Liver (tissue), 9 donors: ENCODE results near the gene KMT2E. TPM values are rescaled to one million over a fixed set of nuclear protein-coding genes. Genes with fewer than 3 reads are reported as not detected.

ENCODE experiments used
- DNase-seq: peaks from one replicate; pipeline ENCODE4 v3.0.0-alpha.2; 2017; ENCODE audit warnings: low spot score
- H3K27ac ChIP-seq, 2 donors: one replicate each; pipeline ENCODE4 v1.7.0; 2013; ENCODE audit warnings: inconsistent platforms in 2 of 2, low read length in 2 of 2, control low read depth in 1 of 2, low read depth in 1 of 2, mild to moderate bottlenecking in 1 of 2
- H3K27me3 ChIP-seq, 4 donors: one replicate each; pipeline versions ENCODE4 v1.6.1 to v1.7.0; 2013; ENCODE audit warnings: low read length in 3 of 4, inconsistent platforms in 1 of 4, mild to moderate bottlenecking in 1 of 4, moderate library complexity in 1 of 4; ENCODE audit not compliant: control insufficient read depth in 4 of 4, insufficient read depth in 4 of 4
- H3K36me3 ChIP-seq, 4 donors: one replicate each; pipeline versions ENCODE4 v1.6.1 to v1.7.0; 2013; ENCODE audit warnings: low read length in 3 of 4, mild to moderate bottlenecking in 3 of 4, low read depth in 1 of 4, moderate library complexity in 1 of 4; ENCODE audit not compliant: control insufficient read depth in 4 of 4, insufficient read depth in 3 of 4
- H3K4me1 ChIP-seq, 4 donors: one replicate each; pipeline versions ENCODE4 v1.6.1 to v1.7.0; 2013; ENCODE audit warnings: low read length in 3 of 4, mild to moderate bottlenecking in 3 of 4, moderate library complexity in 1 of 4; ENCODE audit not compliant: control insufficient read depth in 4 of 4, insufficient read depth in 4 of 4
- H3K4me3 ChIP-seq, 3 donors: one replicate each; pipeline versions ENCODE4 v1.6.1 to v1.7.0; 2013; ENCODE audit warnings: low read length in 3 of 3, control low read depth in 1 of 3, low read depth in 1 of 3, mild to moderate bottlenecking in 1 of 3
- H3K9ac ChIP-seq, 2 donors: one replicate each; pipeline ENCODE4 v1.7.0; 2013; ENCODE audit warnings: low read length in 2 of 2, mild to moderate bottlenecking in 2 of 2, moderate library complexity in 2 of 2, control low read depth in 1 of 2, low read depth in 1 of 2
- H3K9me3 ChIP-seq, 4 donors: one replicate each; pipeline versions ENCODE4 v1.6.1 to v1.7.0; 2013; ENCODE audit warnings: low read length in 3 of 4; ENCODE audit not compliant: control insufficient read depth in 4 of 4
- EGR1 ChIP-seq, 2 donors: IDR thresholded peaks; 2 replicates each; pipeline ENCODE4 v1.6.1; 2016 to 2018; ENCODE audit warnings: antibody characterized with exemption in 2 of 2, low read depth in 2 of 2
- FOXA1 ChIP-seq: IDR thresholded peaks from 2 replicates; pipeline ENCODE4 v1.6.1; 2016; ENCODE audit warnings: antibody characterized with exemption
- FOXA2 ChIP-seq: IDR thresholded peaks from 2 replicates; pipeline ENCODE4 v1.6.1; 2016; ENCODE audit warnings: antibody characterized with exemption
- GABPA ChIP-seq, 2 donors: IDR thresholded peaks in 1 of 2; conservative IDR thresholded peaks in 1 of 2; 2 replicates each; pipeline ENCODE4 v1.6.1; 2016; ENCODE audit warnings: antibody characterized with exemption in 2 of 2, mild to moderate bottlenecking in 1 of 2, moderate library complexity in 1 of 2
- HNF4A ChIP-seq, 2 donors: conservative IDR thresholded peaks; 2 replicates each; pipeline ENCODE4 v1.6.1; 2016; ENCODE audit warnings: antibody characterized with exemption in 2 of 2, mild to moderate bottlenecking in 2 of 2
- HNF4G ChIP-seq: IDR thresholded peaks from 2 replicates; pipeline ENCODE4 v1.6.1; 2016; ENCODE audit warnings: antibody characterized with exemption
- JUND ChIP-seq, 2 donors: IDR thresholded peaks; 2 replicates each; pipeline ENCODE4 v1.6.1; 2016; ENCODE audit warnings: antibody characterized with exemption in 2 of 2
- NR2F2 ChIP-seq: IDR thresholded peaks from 2 replicates; pipeline ENCODE4 v1.6.1; 2016; ENCODE audit warnings: antibody characterized with exemption
- RAD21 ChIP-seq, 2 donors: IDR thresholded peaks; 2 replicates each; pipeline ENCODE4 v1.6.1; 2016; ENCODE audit warnings: antibody characterized with exemption in 2 of 2, mild to moderate bottlenecking in 2 of 2
- RXRA ChIP-seq, 2 donors: IDR thresholded peaks; 2 replicates each; pipeline ENCODE4 v1.6.1; 2017 to 2018; ENCODE audit warnings: antibody characterized with exemption in 2 of 2, mild to moderate bottlenecking in 1 of 2
- SP1 ChIP-seq: IDR thresholded peaks from 2 replicates; pipeline ENCODE4 v1.6.1; 2018; ENCODE audit warnings: antibody characterized with exemption, mild to moderate bottlenecking
- TAF1 ChIP-seq: conservative IDR thresholded peaks from 2 replicates; pipeline ENCODE4 v1.6.1; 2016; ENCODE audit warnings: antibody characterized with exemption, mild to moderate bottlenecking
- YY1 ChIP-seq: IDR thresholded peaks from 2 replicates; pipeline ENCODE4 v1.6.1; 2016; ENCODE audit warnings: antibody characterized with exemption, mild to moderate bottlenecking
- WGBS: extraction: QIAGEN DNeasy Blood & Tissue Kit; methylation state at CpG from one replicate; pipeline ENCODE4 v1.1.7; 2013; 5-methylcytosine and 5-hydroxymethylcytosine counted together
- polyA plus RNA-seq, 2 donors: library from polyadenylated mRNA; stranded (reverse) in 1 of 2; unstranded in 1 of 2; fragments of 200-250 nt in 1 of 2; fragments of >200 nt in 1 of 2; fragmentation: Nextera tagmentation in 1 of 2; extraction: Ambion mirVana in 1 of 2; gene quantifications; one replicate each; pipeline versions ENCODE4 v1.2.1 to v1.2.3, GENCODE V29; 2013 to 2015
- total RNA-seq, 2 donors: library from RNA; depleted of rRNA; stranded (reverse); fragments of >200 nt; gene quantifications; one replicate each; pipeline ENCODE4 v1.2.3, GENCODE V29; 2014
- TF ChIP-seq, protein P1 (sequence below): IDR thresholded peaks from 2 replicates; pipeline ENCODE4 v1.6.1; 2016; ENCODE audit warnings: antibody characterized with exemption
- TF ChIP-seq, protein P2 (sequence below): fragments of 150-350 bp; IDR thresholded peaks from 2 replicates; pipeline ENCODE4 v1.5.1; 2017; ENCODE audit warnings: improper control_type of control experiment, low read depth, low read length; ENCODE audit not compliant: missing input control
- TF ChIP-seq, protein P3 (sequence below): IDR thresholded peaks from 2 replicates; pipeline ENCODE4 v1.6.1; 2016; ENCODE audit warnings: antibody characterized with exemption
- TF ChIP-seq, protein P4 (sequence below): IDR thresholded peaks from 2 replicates; pipeline ENCODE4 v1.6.1; 2016; ENCODE audit warnings: antibody characterized with exemption
- donor health status: healthy.
- donor health status: healthy.
- donor health status: healthy.
- donor health status: healthy.
- donor health status: healthy.

KMT2E gene
- total and polyA plus RNA-seq, 4 donors: 7.1 to 55.6 (median 42.4) TPM

DNA sequence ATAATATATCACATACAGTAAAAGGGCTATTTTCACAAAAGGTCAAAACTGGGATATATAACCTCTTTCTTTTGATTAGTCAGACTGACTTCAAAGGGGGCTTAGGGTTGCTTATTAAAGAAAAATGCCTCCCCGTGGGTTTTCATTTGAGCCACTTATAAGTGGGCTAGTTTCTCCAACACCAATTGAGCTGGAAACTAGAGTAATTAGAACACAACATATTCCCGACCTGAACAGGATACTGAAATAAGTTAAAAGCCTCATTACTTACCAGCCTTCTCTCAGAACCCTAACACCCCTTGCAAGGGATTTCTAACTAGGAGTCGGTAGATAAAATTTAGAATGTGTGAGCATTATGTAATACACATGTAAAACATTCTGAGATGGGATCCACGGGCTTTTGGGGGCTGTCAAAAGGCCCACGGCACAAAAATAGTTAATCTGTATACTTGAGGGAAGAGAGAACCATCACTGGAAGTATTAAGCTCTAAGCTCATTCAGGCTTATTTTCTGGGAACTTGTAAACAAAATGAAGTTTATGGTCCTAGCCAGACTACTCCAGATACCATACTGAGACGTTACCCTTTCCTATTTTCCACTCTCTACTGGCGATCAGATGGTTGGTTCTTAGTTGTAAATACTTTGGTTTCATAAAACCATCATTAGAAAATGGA, 29.3 kb upstream of the KMT2E start:
- Histone ChIP-seq H3K27ac (peak overlapping the region; percentile 92 to 97), H3K4me1 (peaks cover 10 to 41% (median 25%) of the 10 kb centered on the region in 4 donors), H3K9ac (peak overlapping the region; percentile 84 to 94), H3K4me3 (peak overlapping the region; percentile 49 to 88 (median 65)), H3K9me3 (no peaks in the 10 kb centered on the region), H3K36me3 (no peaks in the 10 kb centered on the region), H3K27me3 (no peaks in the 10 kb centered on the region)
- no peak for DNase-seq
- 43% methylated on average over 7 of the region's 7 CpGs for WGBS
- TF ChIP-seq SP1 (no peak), RAD21 (IDR thresholded peaks at IDR 0.05) (no peak), FOXA2 (no peak), JUND (IDR thresholded peaks at IDR 0.05) (no peak), HNF4G (no peak), RXRA (IDR thresholded peaks at IDR 0.05) (no peak), TAF1 (no peak), YY1 (no peak), NR2F2 (no peak), HNF4A (conservative IDR thresholded peaks at IDR 0.05) (no peak), EGR1 (IDR thresholded peaks at IDR 0.05; ENCODE audit: low read depth in 2 of 2) (no peak)
- TF ChIP-seq, protein P1, sequence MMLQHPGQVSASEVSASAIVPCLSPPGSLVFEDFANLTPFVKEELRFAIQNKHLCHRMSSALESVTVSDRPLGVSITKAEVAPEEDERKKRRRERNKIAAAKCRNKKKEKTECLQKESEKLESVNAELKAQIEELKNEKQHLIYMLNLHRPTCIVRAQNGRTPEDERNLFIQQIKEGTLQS: no peak
- TF ChIP-seq, protein P2, sequence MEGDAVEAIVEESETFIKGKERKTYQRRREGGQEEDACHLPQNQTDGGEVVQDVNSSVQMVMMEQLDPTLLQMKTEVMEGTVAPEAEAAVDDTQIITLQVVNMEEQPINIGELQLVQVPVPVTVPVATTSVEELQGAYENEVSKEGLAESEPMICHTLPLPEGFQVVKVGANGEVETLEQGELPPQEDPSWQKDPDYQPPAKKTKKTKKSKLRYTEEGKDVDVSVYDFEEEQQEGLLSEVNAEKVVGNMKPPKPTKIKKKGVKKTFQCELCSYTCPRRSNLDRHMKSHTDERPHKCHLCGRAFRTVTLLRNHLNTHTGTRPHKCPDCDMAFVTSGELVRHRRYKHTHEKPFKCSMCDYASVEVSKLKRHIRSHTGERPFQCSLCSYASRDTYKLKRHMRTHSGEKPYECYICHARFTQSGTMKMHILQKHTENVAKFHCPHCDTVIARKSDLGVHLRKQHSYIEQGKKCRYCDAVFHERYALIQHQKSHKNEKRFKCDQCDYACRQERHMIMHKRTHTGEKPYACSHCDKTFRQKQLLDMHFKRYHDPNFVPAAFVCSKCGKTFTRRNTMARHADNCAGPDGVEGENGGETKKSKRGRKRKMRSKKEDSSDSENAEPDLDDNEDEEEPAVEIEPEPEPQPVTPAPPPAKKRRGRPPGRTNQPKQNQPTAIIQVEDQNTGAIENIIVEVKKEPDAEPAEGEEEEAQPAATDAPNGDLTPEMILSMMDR: no peak
- TF ChIP-seq, protein P3, sequence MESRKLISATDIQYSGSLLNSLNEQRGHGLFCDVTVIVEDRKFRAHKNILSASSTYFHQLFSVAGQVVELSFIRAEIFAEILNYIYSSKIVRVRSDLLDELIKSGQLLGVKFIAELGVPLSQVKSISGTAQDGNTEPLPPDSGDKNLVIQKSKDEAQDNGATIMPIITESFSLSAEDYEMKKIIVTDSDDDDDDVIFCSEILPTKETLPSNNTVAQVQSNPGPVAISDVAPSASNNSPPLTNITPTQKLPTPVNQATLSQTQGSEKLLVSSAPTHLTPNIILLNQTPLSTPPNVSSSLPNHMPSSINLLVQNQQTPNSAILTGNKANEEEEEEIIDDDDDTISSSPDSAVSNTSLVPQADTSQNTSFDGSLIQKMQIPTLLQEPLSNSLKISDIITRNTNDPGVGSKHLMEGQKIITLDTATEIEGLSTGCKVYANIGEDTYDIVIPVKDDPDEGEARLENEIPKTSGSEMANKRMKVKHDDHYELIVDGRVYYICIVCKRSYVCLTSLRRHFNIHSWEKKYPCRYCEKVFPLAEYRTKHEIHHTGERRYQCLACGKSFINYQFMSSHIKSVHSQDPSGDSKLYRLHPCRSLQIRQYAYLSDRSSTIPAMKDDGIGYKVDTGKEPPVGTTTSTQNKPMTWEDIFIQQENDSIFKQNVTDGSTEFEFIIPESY: no peak
- TF ChIP-seq, protein P4, sequence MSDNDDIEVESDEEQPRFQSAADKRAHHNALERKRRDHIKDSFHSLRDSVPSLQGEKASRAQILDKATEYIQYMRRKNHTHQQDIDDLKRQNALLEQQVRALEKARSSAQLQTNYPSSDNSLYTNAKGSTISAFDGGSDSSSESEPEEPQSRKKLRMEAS: no peak

DNA sequence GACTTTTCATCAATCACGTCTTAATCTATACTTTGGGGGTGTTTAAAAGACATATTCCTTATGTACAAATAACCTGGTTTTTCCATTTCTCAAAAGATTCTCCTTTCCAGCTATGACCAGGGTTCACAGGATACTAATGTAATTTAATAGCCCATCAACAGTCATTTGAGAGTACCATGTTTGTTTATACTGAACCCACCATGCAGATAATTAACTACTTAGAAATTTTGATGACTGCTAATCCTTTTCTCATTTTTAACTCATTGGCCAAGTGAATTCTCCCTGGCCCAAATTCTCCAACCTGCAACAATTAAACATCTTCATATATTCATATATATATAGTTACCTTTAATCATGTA, 28.8 kb upstream of the KMT2E start:
- Histone ChIP-seq H3K9ac (no peak overlapping the region), H3K4me3 (no peak overlapping the region), H3K27ac (no peak overlapping the region), H3K9me3 (no peaks in the 10 kb centered on the region), H3K4me1 (peaks cover 10 to 41% (median 29%) of the 10 kb centered on the region in 4 donors), H3K36me3 (no peaks in the 10 kb centered on the region), H3K27me3 (no peaks in the 10 kb centered on the region)
- 54% methylated on average over 1 of the region's 1 CpG for WGBS
- DNase-seq: no peak
- no peak for TF ChIP-seq NR2F2
- no peak for TF ChIP-seq EGR1 (IDR thresholded peaks at IDR 0.05; ENCODE audit: low read depth in 2 of 2)
- TF ChIP-seq GABPA (IDR thresholded peaks at IDR 0.05 in 1 of 2, conservative IDR thresholded peaks at IDR 0.05 in 1 of 2): no peak
- TF ChIP-seq, protein P4: no peak
- TF ChIP-seq FOXA2: no peak
- TF ChIP-seq, protein P2: no peak
- no peak for TF ChIP-seq FOXA1
- TF ChIP-seq JUND (IDR thresholded peaks at IDR 0.05): no peak
- TF ChIP-seq SP1: no peak
- no peak for TF ChIP-seq TAF1
- TF ChIP-seq HNF4A (conservative IDR thresholded peaks at IDR 0.05): no peak
- TF ChIP-seq, protein P3: no peak
- TF ChIP-seq, protein P1: no peak
- no peak for TF ChIP-seq HNF4G
- TF ChIP-seq YY1: no peak
- no peak for TF ChIP-seq RAD21 (IDR thresholded peaks at IDR 0.05)
